Psoas muscle (tissue), 8 donors: ENCODE data around the gene MCUR1. TPM values are rescaled to one million over a fixed set of nuclear protein-coding genes. Genes with fewer than 3 reads are reported as not detected.
A peak's percentile ranks its signal among the peaks of the same experiment; 100 is the strongest.

Source experiments
- ATAC-seq, 4 donors: fragments of 200-7000 bp; cut with Tn5 transposase; one replicate each; pipeline ENCODE4 v1.9.1; 2020; ENCODE audit warnings: moderate library complexity in 3 of 4, mild to moderate bottlenecking in 2 of 4
- DNase-seq, 2 donors: peaks; one replicate each; pipeline ENCODE4 v3.0.0-alpha.2; 2020
- H3K27ac ChIP-seq: fragments of 200-600 bp; one replicate; pipeline ENCODE4 v1.8.0; 2022
- H3K27me3 ChIP-seq, 3 donors: fragments of 200-600 bp in 1 of 3; one replicate each; pipeline versions ENCODE4 v1.6.1 to v1.8.0; 2013 to 2022; ENCODE audit warnings: low read length in 2 of 3, mild to moderate bottlenecking in 2 of 3, moderate library complexity in 1 of 3; ENCODE audit not compliant: insufficient read depth in 3 of 3
- H3K36me3 ChIP-seq, 2 donors: fragments of 200-600 bp in 1 of 2; one replicate each; pipeline versions ENCODE4 v1.6.1 to v1.8.0; 2013 to 2022; ENCODE audit warnings: low read depth in 1 of 2, mild to moderate bottlenecking in 1 of 2, moderate library complexity in 1 of 2; ENCODE audit not compliant: insufficient read depth in 1 of 2
- H3K4me1 ChIP-seq: fragments of 200-600 bp; one replicate; pipeline ENCODE4 v1.8.0; 2022
- H3K4me3 ChIP-seq: fragments of 200-600 bp; one replicate; pipeline ENCODE4 v1.8.0; 2022; ENCODE audit warnings: mild to moderate bottlenecking
- H3K9me3 ChIP-seq: fragments of 200-600 bp; one replicate; pipeline ENCODE4 v1.8.0; 2022
- WGBS, 3 donors: extraction: QIAGEN DNeasy Blood & Tissue Kit; methylation state at CpG; one replicate each; pipeline versions ENCODE4 v1.1.6 to v1.1.7; 2013; 5-methylcytosine and 5-hydroxymethylcytosine counted together
- intact Hi-C, 2 donors: fragments of 100-400 bp; cut with DNase I; formaldehyde crosslinking; loops; one replicate each; pipeline versions ENCODE4 v1.11.0 to v1.14.2; 2022
- polyA plus RNA-seq, 3 donors: library from polyadenylated mRNA; stranded (reverse); fragments of 200-250 nt; gene quantifications; one replicate each; pipeline ENCODE4 v1.2.3, GENCODE V29; 2013
- total RNA-seq, 4 donors: library from RNA; stranded (reverse); fragmentation: NEBNext Ultra II Directional in 2 of 4; extraction: Animal tissue kit (Norgen Biotek cat#: 25700) in 2 of 4; gene quantifications; one replicate each; pipeline versions ENCODE4 v1.2.1 to v1.2.4, GENCODE V29; 2021 to 2023
- TF ChIP-seq, protein P1 (sequence below): fragments of 200-600 bp; IDR thresholded peaks from one replicate; pipeline ENCODE4 v1.8.0; 2022; ENCODE audit warnings: antibody characterized with exemption
- donor health status: healthy with polysubstance abuse.
- donor health status: DM: no; HTN: no; CAD: no; lungs with moderate emphysema.
- donor health status: Bipolar disorder and iron deficiency.
- donor health status: healthy.
- donor health status: DM: yes; HTN: yes; CAD: no.
- donor health status: DM: no; HTN: no; CAD: no.
- donor health status: DM: no; HTN: no; CAD: no.
- donor health status: DM: yes; HTN: yes; CAD: no.

The MCUR1 gene
- total and polyA plus RNA-seq, 7 donors, result 17.9 to 31.9 (median 20.5) TPM

DNA sequence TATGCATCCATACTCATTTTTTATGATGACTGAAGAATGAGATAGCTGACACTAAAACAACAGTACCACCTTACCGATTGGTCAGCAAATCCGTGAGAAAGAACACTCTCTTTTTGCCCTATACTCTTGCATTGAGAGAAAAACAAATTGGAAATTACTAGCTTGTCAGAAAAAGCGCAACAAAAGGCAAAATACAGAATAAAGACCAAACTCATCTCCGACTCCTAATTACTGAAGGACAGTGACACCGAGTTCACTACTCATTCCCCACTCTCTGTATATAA is 2.1 kb downstream of the MCUR1 start:
- H3K27ac ChIP-seq, result peak overlapping the region; percentile 67
- TF ChIP-seq, protein P1, sequence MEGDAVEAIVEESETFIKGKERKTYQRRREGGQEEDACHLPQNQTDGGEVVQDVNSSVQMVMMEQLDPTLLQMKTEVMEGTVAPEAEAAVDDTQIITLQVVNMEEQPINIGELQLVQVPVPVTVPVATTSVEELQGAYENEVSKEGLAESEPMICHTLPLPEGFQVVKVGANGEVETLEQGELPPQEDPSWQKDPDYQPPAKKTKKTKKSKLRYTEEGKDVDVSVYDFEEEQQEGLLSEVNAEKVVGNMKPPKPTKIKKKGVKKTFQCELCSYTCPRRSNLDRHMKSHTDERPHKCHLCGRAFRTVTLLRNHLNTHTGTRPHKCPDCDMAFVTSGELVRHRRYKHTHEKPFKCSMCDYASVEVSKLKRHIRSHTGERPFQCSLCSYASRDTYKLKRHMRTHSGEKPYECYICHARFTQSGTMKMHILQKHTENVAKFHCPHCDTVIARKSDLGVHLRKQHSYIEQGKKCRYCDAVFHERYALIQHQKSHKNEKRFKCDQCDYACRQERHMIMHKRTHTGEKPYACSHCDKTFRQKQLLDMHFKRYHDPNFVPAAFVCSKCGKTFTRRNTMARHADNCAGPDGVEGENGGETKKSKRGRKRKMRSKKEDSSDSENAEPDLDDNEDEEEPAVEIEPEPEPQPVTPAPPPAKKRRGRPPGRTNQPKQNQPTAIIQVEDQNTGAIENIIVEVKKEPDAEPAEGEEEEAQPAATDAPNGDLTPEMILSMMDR, result no peak
- DNase-seq (no peak), ATAC-seq (no peak)
- WGBS, 3 donors, result 91 to 95% (median 94%) methylated on average over 5 of the region's 5 CpGs
- H3K36me3 ChIP-seq, result no peaks in the 10 kb centered on the region
- peaks cover 28% of the 10 kb centered on the region for H3K4me1 ChIP-seq
- H3K4me3 ChIP-seq, result peak overlapping the region; percentile 12
- no peaks in the 10 kb centered on the region for H3K27me3 ChIP-seq
- intact Hi-C loops, result no loop called here
- no peaks in the 10 kb centered on the region for H3K9me3 ChIP-seq

DNA sequence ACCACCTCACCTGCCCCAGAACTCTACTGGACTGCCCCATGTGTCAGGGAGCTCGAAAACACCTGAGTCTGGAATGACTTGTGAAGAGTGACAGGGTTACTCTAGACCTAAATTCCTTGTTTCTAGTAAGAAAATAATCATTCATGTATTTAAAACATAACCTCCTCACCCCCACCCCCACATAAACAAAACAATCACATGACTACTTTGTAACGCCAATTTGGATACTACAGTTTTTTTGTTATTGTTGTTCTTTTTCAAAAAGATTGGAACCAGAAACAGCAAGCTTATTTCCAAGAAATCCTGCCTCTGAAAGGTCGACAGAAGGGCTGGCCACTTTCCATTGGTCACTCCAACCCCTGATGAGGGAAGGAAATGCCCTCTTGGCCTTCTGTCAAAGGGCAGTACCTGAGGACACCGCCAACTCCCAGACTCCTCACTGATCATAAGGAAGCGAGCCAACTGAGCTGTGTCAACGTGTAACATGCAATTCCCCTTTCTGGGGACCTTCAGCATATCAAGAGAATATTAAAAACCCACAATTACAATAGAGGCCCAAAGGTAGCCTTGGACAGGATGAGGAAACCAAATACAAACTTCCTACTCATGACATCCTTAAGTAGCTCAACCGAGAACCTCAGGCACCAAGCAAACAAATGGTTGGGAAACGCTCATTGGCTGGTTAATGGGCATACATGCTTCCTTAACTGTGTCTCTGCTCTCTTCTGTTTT is 2.6 kb downstream of the MCUR1 start:
- ATAC-seq (no peak), DNase-seq (no peak)
- Histone ChIP-seq H3K4me1 (peaks cover 28% of the 10 kb centered on the region), H3K36me3 (peaks cover 0 to 3% of the 10 kb centered on the region in 2 donors), H3K4me3 (peak overlapping the region; percentile 12), H3K27ac (peak overlapping the region; percentile 67), H3K27me3 (no peaks in the 10 kb centered on the region), H3K9me3 (no peaks in the 10 kb centered on the region)
- TF ChIP-seq, protein P1, result no peak
- WGBS, 3 donors, result 35 to 52% (median 37%) methylated on average over 8 of the region's 8 CpGs
- intact Hi-C loops, result no loop called here

DNA sequence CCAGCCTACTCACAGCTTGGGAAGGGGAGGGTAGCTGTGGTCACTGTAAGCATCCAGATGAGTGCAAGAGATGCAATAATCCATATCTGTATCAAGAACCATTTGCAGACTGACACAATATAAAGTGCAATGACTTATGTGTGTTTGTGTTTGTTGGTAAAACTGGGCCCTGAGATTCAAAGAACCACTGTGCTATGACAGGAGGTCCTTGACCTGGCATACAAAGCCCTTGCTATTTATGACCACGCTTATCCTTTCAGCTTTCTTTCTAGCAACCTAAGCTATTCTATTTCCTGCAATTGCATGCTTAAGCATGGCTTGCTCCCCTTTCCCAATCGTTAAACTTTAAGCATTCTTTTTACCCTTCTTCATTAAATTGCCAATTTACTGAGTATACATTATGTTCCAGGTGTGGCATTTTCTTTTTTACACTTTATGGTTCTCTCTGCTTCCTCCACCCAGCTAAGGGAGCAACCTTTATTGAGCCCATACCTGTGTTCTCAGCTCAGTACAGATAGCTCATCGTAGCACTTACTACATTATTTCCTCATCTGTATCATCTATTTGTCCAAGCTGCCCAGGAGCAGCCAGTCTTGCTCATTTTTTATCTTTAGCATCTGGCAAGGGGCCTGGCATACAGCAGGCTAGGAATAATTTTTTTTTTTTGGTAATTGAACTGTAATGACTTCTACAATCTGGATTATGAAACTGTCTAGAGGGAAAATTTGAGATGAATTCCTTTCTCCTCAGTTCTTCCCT is 3.5 kb downstream of the MCUR1 start:
- Histone ChIP-seq H3K27me3 (no peaks in the 10 kb centered on the region), H3K9me3 (no peaks in the 10 kb centered on the region), H3K4me3 (no peak overlapping the region), H3K4me1 (peaks cover 28% of the 10 kb centered on the region), H3K36me3 (peaks cover 0 to 12% of the 10 kb centered on the region in 2 donors), H3K27ac (peak overlapping the region; percentile 67)
- peak in 2 of 4 donors; percentile 32 to 48 for ATAC-seq
- TF ChIP-seq, protein P1, result no peak
- WGBS, 3 donors, result 16 to 31% (median 30%) methylated on average over 3 of the region's 3 CpGs
- no peak for DNase-seq
- intact Hi-C loops, result no loop called here

DNA sequence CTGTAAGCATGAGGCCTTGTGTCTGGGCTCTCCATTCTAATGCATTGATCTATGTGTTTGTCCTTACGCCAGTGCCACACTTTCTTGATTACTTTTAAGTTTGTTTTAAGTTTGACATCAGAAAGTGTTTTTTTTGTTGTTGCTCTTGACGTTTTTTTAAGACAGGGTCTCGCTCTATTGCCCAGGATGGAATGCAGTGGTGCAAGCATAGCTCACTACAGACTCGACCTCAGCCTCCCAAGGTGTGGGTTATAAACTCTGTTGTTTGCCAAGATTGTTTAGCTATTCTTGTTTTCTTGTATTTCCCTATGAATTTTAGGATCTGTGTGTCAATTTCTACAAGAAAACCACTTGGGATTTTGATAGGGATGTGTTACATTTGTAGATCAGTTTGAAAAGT is 5.6 kb downstream of the MCUR1 start:
- no peaks in the 10 kb centered on the region for H3K27me3 ChIP-seq
- H3K9me3 ChIP-seq, result no peaks in the 10 kb centered on the region
- H3K4me1 ChIP-seq, result peaks cover 28% of the 10 kb centered on the region
- no peak overlapping the region for H3K27ac ChIP-seq
- no peak overlapping the region for H3K4me3 ChIP-seq
- WGBS, 3 donors, result 84 to 90% (median 87%) methylated on average over 4 of the region's 4 CpGs
- intact Hi-C loops, result no loop called here
- peaks cover 0 to 28% of the 10 kb centered on the region in 2 donors for H3K36me3 ChIP-seq
- ATAC-seq, result no peak
- TF ChIP-seq, protein P1, result no peak
- no peak for DNase-seq
